ENCODE measurements around the gene RNF34.
"Not testable (repeated sequence)": the region's sequence is repeated elsewhere in the genome, so short reads cannot be mapped to it uniquely, and the experiment has no call there.

Gene RNF34

DNA sequence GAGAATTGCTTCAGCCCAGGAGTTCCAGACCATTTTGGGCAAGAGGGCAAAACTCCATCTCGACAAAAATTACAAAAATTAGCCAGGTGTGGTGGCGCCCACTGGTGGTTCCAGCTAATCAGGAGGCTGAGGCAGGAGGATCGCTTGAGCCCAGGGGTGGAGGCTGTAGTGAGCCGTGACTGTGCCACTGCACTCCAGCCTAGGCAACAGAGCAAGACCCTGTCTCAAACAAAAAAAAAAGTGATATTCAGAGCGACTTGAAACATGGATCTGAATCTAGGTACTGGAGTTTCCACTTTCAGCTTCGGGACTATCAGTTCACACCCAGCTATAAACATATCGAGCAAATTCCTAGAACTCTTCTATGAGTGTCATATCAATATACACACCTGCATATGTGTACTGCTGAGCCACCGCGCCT, 16.3 kb upstream of the RNF34 start:
- H3K4me1 Mint-ChIP-seq: no peaks in the 10 kb centered on the region
- peaks cover 3% of the 10 kb centered on the region for H3K27me3 Mint-ChIP-seq (ENCODE audit: low read depth)
- no peaks in the 10 kb centered on the region for H3K9me3 Mint-ChIP-seq
- H3K4me3 Mint-ChIP-seq: no peak overlapping the region
- TF ChIP-seq, protein P1, sequence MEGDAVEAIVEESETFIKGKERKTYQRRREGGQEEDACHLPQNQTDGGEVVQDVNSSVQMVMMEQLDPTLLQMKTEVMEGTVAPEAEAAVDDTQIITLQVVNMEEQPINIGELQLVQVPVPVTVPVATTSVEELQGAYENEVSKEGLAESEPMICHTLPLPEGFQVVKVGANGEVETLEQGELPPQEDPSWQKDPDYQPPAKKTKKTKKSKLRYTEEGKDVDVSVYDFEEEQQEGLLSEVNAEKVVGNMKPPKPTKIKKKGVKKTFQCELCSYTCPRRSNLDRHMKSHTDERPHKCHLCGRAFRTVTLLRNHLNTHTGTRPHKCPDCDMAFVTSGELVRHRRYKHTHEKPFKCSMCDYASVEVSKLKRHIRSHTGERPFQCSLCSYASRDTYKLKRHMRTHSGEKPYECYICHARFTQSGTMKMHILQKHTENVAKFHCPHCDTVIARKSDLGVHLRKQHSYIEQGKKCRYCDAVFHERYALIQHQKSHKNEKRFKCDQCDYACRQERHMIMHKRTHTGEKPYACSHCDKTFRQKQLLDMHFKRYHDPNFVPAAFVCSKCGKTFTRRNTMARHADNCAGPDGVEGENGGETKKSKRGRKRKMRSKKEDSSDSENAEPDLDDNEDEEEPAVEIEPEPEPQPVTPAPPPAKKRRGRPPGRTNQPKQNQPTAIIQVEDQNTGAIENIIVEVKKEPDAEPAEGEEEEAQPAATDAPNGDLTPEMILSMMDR (IDR thresholded peaks at IDR 0.05; ENCODE audit: unreplicated experiment in 3 of 3): no peak
- H3K27ac Mint-ChIP-seq: no peak overlapping the region
- no peaks in the 10 kb centered on the region for H3K36me3 Mint-ChIP-seq (ENCODE audit: low read depth)

DNA sequence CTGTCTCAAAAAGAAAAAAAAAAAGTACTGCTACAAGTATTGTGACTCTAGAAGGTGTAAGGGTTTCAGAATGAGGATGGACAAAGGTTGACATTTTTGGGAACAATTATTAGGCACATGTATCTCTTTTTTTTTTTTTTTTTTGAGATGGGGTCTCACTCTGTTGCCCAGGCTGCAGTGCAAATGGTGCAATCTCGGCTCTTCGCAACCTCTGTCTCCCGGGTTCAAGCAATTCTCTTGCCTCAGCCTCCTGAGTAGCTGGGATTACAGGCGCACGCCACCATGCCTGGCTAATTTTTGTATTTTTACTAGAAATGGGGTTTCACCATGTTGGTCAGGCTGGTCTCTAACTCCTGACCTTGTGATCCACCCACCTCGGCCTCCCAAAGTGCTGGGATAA, 15.0 kb upstream of the RNF34 start:
- not testable (repeated sequence) for H3K36me3 Mint-ChIP-seq (ENCODE audit: low read depth); H3K27ac Mint-ChIP-seq; H3K4me3 Mint-ChIP-seq; H3K27me3 Mint-ChIP-seq (ENCODE audit: low read depth); H3K4me1 Mint-ChIP-seq; H3K9me3 Mint-ChIP-seq

DNA sequence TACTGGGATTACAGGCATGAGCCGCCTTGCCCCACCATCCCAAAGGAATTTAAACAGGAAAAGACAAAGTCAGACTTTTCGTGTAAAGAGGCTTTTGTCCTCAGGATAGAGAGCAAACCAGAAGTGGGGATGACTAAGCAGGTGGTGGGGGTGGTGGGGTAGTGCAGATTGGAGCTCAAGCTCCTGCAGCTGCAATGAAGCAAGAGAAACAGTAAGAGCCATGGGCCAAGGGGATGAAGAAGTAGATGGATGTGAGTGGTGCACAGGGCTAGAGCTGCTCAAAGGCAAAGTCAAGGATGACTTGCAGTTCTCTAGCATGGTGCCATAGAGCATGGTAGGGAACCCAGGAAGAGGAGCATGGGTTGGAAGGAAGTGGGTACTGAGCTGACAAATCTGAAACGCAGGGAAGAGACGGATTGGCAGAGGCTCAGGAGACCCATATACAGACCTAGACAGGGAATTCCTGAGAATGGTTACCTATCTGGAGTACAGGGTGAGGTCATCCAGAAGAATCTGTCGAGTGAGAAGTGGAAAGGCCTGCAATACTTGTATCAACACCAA, 11.4 kb upstream of the RNF34 start:
- Mint-ChIP-seq H3K9me3 (no peaks in the 10 kb centered on the region), H3K27ac (no peak overlapping the region), H3K27me3 (ENCODE audit: low read depth) (no peaks in the 10 kb centered on the region), H3K4me1 (peaks cover 7% of the 10 kb centered on the region), H3K4me3 (no peak overlapping the region), H3K36me3 (ENCODE audit: low read depth) (no peaks in the 10 kb centered on the region)
- TF ChIP-seq, protein P1 (IDR thresholded peaks at IDR 0.05; ENCODE audit: unreplicated experiment in 3 of 3): no peak

GRCh38 chr12:121390856-121391255, 9.1 kb upstream of the RNF34 start:
- no peak overlapping the region for H3K27ac Mint-ChIP-seq
- H3K9me3 Mint-ChIP-seq: no peaks in the 10 kb centered on the region
- H3K36me3 Mint-ChIP-seq (ENCODE audit: low read depth): no peaks in the 10 kb centered on the region
- peaks cover 7% of the 10 kb centered on the region for H3K4me1 Mint-ChIP-seq
- H3K27me3 Mint-ChIP-seq (ENCODE audit: low read depth): no peaks in the 10 kb centered on the region
- no peak overlapping the region for H3K4me3 Mint-ChIP-seq
- TF ChIP-seq, protein P1 (IDR thresholded peaks at IDR 0.05; ENCODE audit: unreplicated experiment in 3 of 3): no peak

- H3K27me3 Mint-ChIP-seq (ENCODE audit: low read depth): no peaks in the 10 kb centered on the region
- H3K27ac Mint-ChIP-seq: peak overlapping the region; percentile 44 to 78 (median 61)
- peaks cover 7% of the 10 kb centered on the region for H3K4me1 Mint-ChIP-seq
- TF ChIP-seq, protein P1 (IDR thresholded peaks at IDR 0.05; ENCODE audit: unreplicated experiment in 3 of 3): no peak
- H3K9me3 Mint-ChIP-seq: no peaks in the 10 kb centered on the region
- H3K4me3 Mint-ChIP-seq: peak overlapping the region in 2 of 3 experiments; percentile 4 to 17
- H3K36me3 Mint-ChIP-seq (ENCODE audit: low read depth): no peaks in the 10 kb centered on the region
These were observed 8.1 kb upstream of the RNF34 start for GRCh38 chr12:121391619-121392324.

- H3K36me3 Mint-ChIP-seq (ENCODE audit: low read depth): no peaks in the 10 kb centered on the region
- H3K4me1 Mint-ChIP-seq: peaks cover 7% of the 10 kb centered on the region
- TF ChIP-seq, protein P1 (IDR thresholded peaks at IDR 0.05; ENCODE audit: unreplicated experiment in 3 of 3): no peak
- H3K27me3 Mint-ChIP-seq (ENCODE audit: low read depth): no peaks in the 10 kb centered on the region
- no peaks in the 10 kb centered on the region for H3K9me3 Mint-ChIP-seq
- no peak overlapping the region for H3K4me3 Mint-ChIP-seq
- peak overlapping the region in 1 of 3 experiments; percentile 61 for H3K27ac Mint-ChIP-seq
These were observed 7.6 kb upstream of the RNF34 start for GRCh38 chr12:121392325-121392716.

Measured in nephron (organoid).